Activated CD4-positive, alpha-beta T cell treated with anti-CD3 and anti-CD28 coated beads for 48 hours (primary cell): ENCODE data around the gene KIAA1958.
A peak's percentile ranks its signal among the peaks of the same experiment; 100 is the strongest.

ENCODE experiments used
- DNase-seq: peaks from one replicate; pipeline ENCODE4 v3.0.0-alpha.2; 2020

The KIAA1958 gene

DNA sequence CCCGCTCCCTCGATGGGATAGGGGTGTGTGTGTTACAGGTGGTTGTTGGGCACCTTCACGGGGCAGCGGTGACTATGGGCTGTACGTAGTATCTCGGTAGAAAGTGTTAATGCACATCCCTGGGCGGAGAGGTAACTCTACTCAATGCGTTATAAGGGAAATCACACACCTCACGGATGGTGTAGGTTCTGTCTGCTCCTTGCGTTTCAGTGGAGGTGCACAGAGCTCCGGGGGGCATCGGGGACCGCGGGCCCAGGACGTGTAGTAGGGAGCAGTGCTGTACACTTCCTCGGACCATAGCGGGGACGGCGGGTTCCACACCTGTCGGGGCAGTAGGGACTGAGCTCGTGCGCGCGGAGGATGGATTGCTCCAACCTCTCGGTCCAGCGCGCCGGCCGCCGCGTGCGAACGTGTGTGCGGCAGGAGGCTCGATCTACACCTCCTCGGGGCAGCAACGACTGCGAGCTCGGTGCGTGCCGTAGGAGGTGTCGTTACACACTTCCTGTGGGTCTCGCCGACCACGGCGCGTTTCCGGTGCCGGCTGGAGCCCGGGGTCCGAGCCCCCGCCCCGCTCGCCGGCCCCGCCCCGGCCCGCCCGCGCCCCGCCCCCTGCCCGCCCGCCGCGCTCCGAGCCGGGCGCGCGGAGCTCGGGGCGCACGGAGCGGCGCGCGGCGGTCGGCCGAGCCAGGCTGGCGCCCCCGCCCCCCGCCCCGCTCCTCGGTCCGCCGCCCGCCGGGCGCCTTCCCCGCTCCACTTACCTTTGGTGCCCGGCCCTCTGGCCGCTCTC lies at the start of gene KIAA1958:
KIAA1958 (plus strand) TSS at position 607 of the 787 bp plus-strand sequence. CDS start 87,254 bp downstream, outside the sequence.
- DNase-seq = peak; percentile 91

- DNase-seq = no peak
These were observed 49.2 kb upstream of the KIAA1958 start for GRCh38 chr9:112437406-112437805.

DNA sequence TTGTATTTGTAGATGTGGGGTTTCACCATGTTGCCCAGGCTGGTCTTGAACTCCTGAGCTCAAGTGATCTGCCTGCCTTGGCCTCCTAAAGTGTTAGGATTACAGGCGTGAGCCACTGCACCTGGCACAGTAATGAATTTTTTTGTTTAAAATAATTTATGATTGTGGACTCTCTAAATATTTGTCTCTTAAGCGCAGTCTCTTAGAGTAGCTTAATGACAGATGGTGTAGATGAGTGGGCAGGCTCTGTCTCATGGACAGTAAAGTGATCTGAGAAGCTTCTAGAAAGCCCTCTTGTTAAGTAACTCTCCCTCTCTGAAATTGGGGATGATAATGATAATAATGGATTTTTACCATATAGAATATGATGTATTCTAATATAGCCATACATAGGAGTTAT lies 47.5 kb upstream of the KIAA1958 start:
- no peak for DNase-seq

DNA sequence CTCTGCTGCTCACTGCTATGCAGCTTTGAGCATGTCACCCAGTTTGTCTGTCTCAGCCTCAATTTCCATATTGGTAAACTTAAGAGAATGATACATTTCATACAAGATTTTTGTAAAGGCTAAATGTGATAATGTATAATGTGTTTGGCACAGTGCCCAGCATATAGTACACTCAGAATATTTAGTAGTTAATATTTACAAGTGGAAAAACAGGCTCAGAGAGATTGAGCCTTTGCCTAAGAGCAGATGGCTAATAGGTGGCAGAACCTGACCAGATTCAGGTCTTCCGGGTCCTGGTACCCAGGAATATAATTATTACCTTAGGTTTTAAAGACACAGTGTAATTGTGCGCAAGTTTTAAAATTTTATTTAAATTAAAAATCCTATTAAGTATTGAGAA lies 46.8 kb upstream of the KIAA1958 start:
- DNase-seq = no peak

- peak; percentile 12 for DNase-seq
These were observed 43.4 kb upstream of the KIAA1958 start for GRCh38 chr9:112443200-112443599.

DNA sequence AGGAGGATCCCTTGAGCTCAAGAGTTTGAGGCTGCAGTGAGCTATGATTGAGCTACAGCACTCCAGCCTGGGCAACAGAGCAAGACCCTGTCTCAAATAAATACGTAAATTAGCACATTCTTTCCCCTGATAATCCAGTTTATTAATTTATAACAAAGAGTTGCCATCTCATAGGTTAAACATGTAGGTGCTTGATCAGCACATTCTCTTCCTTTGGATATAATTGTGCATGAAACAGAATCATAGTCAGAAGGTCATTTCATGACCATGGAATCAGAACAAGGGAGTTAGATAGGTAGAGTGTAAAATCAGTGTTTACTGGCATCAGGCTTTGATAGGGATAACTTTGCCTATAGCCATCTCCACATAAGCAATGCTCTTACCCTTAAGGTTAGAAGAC lies 43.0 kb upstream of the KIAA1958 start:
- no peak for DNase-seq

- DNase-seq = no peak
These were observed 41.4 kb upstream of the KIAA1958 start for GRCh38 chr9:112445196-112445595.

GRCh38 chr9:112446080-112446479 lies 40.5 kb upstream of the KIAA1958 start:
- DNase-seq = no peak

DNA sequence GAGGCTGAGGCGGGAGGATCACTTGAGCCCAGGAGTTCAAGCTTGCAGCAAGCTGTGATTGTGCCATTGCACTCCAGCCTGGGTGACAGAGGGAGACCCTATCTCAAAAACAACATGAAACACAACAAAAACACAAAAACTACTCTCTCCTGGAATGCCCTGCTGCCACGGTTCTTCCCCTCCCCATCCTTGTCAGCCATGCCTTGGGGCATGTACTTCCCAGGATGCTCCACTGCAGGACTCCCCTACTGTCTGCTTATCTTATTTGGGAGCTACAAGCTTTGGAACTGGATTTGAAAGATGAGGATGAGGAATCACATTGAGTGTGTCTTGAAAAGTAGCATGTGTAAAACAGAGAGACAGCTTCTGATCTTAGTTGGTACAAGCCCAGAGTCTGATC lies 40.1 kb upstream of the KIAA1958 start:
- no peak for DNase-seq

DNA sequence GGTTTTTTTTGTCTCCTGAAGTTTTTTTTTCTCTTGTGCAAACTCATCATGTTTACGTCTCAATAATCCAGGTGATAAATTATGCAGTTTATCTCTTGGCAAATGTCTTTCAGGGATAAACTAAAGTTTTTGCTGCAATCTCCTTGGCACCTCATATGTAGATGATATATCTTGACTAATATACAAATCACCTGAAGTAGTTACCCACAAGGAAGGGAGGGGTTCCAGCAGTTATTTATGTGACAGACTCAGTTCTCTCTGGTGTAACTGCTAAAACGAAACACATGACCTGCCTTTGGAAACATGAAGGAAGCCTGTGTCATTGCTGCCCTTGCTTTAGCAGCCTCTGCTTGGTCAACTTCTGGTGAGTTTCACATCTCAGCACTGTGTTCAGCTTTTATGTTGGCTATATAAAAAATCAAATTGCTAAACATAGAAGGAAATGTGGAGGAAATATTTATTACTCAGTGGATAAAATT lies 39.3 kb upstream of the KIAA1958 start:
- no peak for DNase-seq

GRCh38 chr9:112462855-112463254 lies 23.8 kb upstream of the KIAA1958 start:
- DNase-seq = no peak

GRCh38 chr9:112465352-112465751 lies 21.3 kb upstream of the KIAA1958 start:
- no peak for DNase-seq

DNA sequence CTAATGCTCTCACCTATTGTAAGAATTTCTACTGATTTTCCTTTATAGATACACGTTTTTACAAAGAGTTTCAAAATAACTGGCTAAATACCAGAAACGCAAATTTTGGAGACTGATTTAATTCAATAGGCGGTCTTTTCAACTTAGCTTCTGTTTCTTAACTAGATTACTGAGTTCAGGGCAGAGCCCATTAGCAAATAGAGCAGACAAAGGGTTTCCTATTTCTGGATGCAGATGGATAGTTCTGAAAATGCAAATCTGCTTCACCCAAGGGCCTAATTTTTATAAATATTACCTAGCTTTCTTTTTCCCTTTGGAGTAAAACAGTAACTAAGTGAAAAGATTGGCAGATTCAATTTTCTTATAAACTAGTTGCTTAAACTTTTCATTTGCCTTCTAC lies 13.6 kb upstream of the KIAA1958 start:
- DNase-seq = no peak

DNA sequence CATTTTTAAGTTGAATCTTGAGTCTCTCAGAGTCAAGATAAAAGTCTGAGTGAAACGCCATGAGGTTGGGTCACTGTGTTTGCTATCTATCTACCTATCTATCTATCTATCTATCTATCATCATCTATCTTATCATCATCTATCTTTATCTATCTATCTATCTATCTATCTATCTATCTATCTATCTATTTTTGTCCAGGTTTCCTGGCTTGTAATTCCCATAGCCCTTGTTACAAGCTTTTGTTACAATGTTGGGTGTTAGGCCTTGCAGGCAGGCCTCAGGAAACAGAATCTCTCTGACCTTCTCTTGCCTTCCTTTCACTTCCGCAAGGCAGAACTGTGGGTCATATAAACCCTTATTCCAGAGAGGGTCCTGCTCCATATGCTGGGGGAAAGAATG lies 12.6 kb upstream of the KIAA1958 start:
- no peak for DNase-seq

GRCh38 chr9:112475318-112475717 lies 11.3 kb upstream of the KIAA1958 start:
- no peak for DNase-seq

DNA sequence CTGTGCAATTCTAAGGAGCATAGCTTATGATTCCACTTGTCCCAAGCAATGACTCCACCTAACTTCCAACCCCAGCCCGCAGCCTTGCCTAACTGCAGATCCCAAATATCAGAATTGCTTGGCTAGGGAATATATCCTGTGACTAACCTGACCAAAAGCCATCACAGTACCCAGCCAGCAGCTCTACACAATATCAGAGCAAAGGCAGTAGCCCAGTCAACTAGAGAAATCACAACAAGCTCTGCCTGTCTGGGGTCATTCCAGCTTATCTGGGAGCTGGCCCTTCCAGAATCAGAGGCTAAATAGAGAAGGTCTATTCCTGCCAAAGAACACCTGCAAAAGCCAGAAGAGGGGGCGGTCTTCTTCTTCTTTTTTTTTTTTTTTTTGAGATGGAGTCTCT lies 9.3 kb upstream of the KIAA1958 start:
- DNase-seq = no peak

DNA sequence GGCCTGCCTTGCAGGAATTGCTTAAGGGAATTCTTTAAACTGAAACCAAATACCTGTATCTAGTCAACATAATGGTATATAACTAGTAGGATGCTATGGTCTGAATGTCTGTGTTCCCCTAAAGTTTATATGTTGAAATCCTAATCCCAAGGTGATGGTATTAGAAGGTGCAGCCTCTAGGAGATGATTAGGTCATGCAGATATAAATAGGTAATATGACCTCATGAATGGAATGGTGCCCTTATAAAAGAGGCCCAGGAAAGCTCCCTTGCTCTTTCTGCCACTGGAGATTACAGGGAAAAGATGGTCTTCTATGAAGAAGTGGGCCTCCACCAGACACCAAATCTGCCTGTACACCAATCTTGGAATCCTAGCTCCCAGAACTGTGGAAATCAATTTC lies 7.4 kb upstream of the KIAA1958 start:
- no peak for DNase-seq

DNA sequence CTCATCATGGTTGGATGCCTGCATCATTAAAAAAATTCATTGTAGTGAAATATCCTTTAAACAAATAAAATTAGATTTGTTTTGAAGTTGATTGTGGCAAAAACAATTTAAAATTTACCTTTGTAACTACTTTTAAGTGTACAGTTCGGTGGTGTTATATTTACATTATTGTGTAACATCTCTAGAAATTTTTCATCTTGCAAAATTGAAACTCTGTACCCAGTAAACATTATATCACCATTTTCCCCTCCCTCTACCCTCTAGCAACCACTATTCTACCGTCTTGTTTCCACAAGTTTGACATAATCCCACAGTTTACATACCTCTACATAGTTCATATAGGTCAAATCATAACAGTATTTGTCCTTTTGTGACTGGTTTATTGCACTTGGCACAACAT lies 2.0 kb upstream of the KIAA1958 start:
- no peak for DNase-seq

- no peak for DNase-seq
These were observed 1.1 kb upstream of the KIAA1958 start for GRCh38 chr9:112485574-112485973.

DNA sequence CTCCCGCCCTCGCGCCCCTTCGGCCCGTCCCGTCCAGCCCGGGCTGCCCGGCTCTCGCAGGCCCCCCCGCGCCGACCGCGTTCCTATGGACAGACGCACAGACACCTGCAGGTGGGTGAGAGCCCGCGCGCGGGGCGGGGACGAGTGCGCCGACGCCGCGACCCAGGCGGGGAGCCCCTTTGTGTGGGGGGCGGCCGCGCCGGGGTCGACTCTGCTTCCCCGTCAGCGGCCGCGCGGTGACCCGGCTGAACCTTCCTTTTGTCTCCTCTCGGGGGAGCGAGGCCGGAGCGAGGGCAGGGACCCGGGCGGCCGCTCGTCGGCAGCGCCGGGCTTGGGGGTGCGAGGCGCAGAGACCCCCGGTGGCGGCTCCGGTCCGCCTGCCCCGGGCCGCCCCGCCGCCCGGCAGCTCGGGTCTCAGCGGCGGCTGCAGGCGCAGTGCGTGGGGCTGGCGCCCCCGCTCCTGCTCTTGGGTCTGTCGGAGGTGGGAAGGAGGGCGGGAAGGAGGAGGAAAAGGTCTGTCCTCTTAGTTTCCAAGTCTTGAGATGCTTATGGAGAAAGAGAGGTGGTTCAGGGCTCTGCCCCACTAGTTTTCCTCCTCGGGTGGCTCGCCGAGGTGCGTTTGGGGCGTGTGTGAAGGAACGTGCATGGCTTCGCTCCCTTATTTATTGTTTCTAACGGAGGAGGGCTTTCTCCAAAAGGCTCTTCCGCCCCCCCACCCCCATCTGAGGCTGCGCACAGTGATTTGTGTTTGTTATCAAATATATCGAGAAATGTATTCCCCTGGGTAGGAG lies 576 bp downstream of the KIAA1958 start:
- DNase-seq = peak; percentile 65

DNA sequence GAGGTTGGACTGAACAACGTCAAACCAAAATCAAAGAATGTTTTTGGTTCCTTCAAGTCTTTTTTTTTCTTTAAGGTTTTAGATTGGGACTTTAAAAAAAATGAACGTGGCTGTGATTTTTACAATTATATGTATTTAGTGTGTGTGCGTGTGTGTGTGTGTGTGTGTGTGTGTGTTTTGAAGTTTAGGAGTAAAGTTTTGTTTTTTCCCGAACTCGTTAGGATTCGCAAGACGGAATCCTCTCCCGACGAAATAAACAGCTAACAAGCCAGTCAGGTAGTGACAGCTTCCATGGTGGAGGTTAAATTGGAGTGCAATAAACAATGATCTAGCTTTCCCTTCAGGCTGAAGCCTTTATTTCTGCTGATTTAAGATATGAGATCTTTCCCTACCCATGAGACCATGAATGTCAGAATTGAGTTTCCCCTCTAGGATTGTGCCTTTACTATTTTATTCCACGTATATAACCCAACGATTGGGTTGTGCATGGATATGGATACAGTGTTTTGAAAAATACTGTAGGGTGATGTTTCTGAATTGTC lies 1.2 kb downstream of the KIAA1958 start:
- DNase-seq = no peak

- no peak for DNase-seq
These were observed 2.5 kb downstream of the KIAA1958 start for GRCh38 chr9:112489039-112489546.

DNA sequence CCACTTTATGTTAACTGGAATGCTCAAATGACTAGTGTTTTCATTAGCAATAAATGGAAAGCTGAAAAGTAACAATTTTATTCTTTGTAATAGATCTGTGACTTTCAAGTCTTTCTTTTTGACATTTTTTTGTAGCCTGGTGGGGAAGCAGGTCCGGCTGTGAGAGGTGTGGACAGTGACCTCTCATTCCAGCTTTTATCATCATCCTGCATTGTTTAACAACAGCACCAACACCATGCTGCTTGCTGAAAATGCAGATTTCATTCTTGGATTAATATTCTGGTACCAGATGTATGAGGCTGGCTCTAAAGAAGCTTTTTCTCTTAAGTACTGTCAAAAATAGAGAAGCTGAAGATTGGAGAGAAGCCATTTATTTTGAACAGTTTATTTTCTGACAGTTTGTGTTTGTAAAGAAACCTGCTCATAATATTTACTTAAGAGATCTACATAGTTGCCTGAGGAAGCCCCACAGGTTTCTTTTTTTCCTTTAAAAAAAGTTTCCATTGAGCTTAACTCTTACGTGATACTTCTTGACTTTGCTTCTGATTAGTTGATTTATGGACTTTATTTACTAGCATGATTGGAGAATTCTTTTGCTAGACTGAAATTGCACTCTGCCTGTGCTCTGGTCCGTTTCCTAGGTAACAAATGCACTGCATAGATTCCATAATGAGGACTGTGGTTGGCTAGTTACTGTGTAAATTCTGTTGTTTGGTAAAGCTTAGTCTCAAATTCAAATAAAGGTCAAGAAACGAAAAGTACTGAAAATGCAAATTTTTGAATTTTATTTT lies 3.4 kb downstream of the KIAA1958 start:
- DNase-seq = no peak
